IMR-90 (cell line): ENCODE data around the gene TMED4. TPM values are rescaled to one million over a fixed set of nuclear protein-coding genes. Genes with fewer than 3 reads are reported as not detected.

Source experiments
- ATAC-seq: fragments of 200-7000 bp; cut with Tn5 transposase; 2 replicates; pipeline ENCODE4 v1.9.1; 2020; ENCODE audit warnings: low read depth, mild to moderate bottlenecking, moderate library complexity
- BruUV-seq: library from RNA; stranded (reverse); fragments of 400-500 nt; replicated peaks from 2 replicates; lab custom pipeline; 2021; lab: Mats Ljungman, UMichigan
- CTCF ChIA-PET: fragments of 300-600 bp; formaldehyde crosslinking; extraction: SDS; loops from one replicate; lab custom pipeline; 2021; ENCODE audit warnings: antibody characterized with exemption; lab: Yijun Ruan, JAX
- POLR2A ChIA-PET: fragments of 300-600 bp; sonication (Branson Sonifier 250); formaldehyde crosslinking; loops from one replicate; lab custom pipeline; 2022; ENCODE audit warnings: antibody characterized with exemption; ENCODE audit not compliant: unreplicated experiment; lab: Charles Lee
- DNase-seq: peaks from one replicate; pipeline ENCODE4 v3.0.0; 2013
- H2AFZ ChIP-seq: replicated peaks from 2 replicates; pipeline ENCODE3; 2013; ENCODE audit warnings: low read length, mild to moderate bottlenecking; ENCODE audit not compliant: poor library complexity
- H2AK5ac ChIP-seq: 2 replicates; pipeline ENCODE4 v1.6.1; 2013; ENCODE audit warnings: low read depth, low read length, inconsistent platforms
- H2AK9ac ChIP-seq: replicated peaks from 2 replicates; pipeline ENCODE3; 2013; ENCODE audit warnings: mild to moderate bottlenecking, low read depth, low read length, moderate library complexity; ENCODE audit not compliant: poor library complexity
- H2BK120ac ChIP-seq: 2 replicates; pipeline ENCODE4 v1.6.1; 2013; ENCODE audit warnings: low read depth, low read length, inconsistent platforms
- H2BK15ac ChIP-seq: 3 replicates; pipeline ENCODE4 v1.6.1; 2013; ENCODE audit warnings: low read depth, low read length, inconsistent platforms
- H2BK20ac ChIP-seq: 2 replicates; pipeline ENCODE4 v1.6.1; 2013; ENCODE audit warnings: low read depth, mild to moderate bottlenecking, inconsistent platforms, low read length, moderate library complexity
- H2BK5ac ChIP-seq: 2 replicates; pipeline ENCODE4 v1.6.1; 2013; ENCODE audit warnings: mild to moderate bottlenecking, low read depth, low read length, inconsistent platforms; ENCODE audit not compliant: poor library complexity, severe bottlenecking
- H3K14ac ChIP-seq: replicated peaks from 2 replicates; pipeline ENCODE4 v1.6.1; 2013; ENCODE audit warnings: low read depth, low read length, inconsistent platforms
- H3K18ac ChIP-seq: 2 replicates; pipeline ENCODE4 v1.6.1; 2013; ENCODE audit warnings: low read depth, low read length, control low read depth
- H3K23ac ChIP-seq: 2 replicates; pipeline ENCODE4 v1.6.1; 2013; ENCODE audit warnings: low read depth, low read length, inconsistent platforms
- H3K27ac ChIP-seq: 2 replicates; pipeline ENCODE4 v1.5.1; 2013; ENCODE audit warnings: mild to moderate bottlenecking, control low read depth, low read length; ENCODE audit not compliant: insufficient read depth
- H3K27me3 ChIP-seq: 2 replicates; pipeline ENCODE4 v1.6.1; 2013; ENCODE audit warnings: low read length; ENCODE audit not compliant: control insufficient read depth, insufficient read depth
- H3K36me3 ChIP-seq: 2 replicates; pipeline ENCODE4 v1.6.1; 2013; ENCODE audit warnings: low read length, mixed read lengths; ENCODE audit not compliant: control insufficient read depth, insufficient read depth
- H3K4ac ChIP-seq: 2 replicates; pipeline ENCODE4 v1.6.1; 2013; ENCODE audit warnings: low read depth, low read length, inconsistent platforms
- H3K4me1 ChIP-seq: 2 replicates; pipeline ENCODE4 v1.6.1; 2013; ENCODE audit warnings: low read length, mixed read lengths; ENCODE audit not compliant: control insufficient read depth, insufficient read depth
- H3K4me2 ChIP-seq: 2 replicates; pipeline ENCODE4 v1.6.1; 2013; ENCODE audit warnings: low read depth, mild to moderate bottlenecking, control low read depth, low read length, moderate library complexity
- H3K4me3 ChIP-seq: 2 replicates; pipeline ENCODE4 v1.5.1; 2013; ENCODE audit warnings: low read depth, mild to moderate bottlenecking, control low read depth, low read length, moderate library complexity; ENCODE audit not compliant: insufficient read depth
- H3K56ac ChIP-seq: 2 replicates; pipeline ENCODE4 v1.6.1; 2013; ENCODE audit warnings: low read length, inconsistent platforms; ENCODE audit not compliant: insufficient read depth; ENCODE audit errors: extremely low read depth
- H3K79me1 ChIP-seq, 2 experiments: 2 replicates each; pipeline ENCODE4 v1.6.1; 2013; ENCODE audit warnings: low read length in 2 of 2, inconsistent platforms in 1 of 2, low read depth in 1 of 2
- H3K9ac ChIP-seq: 2 replicates; pipeline ENCODE4 v1.6.1; 2013; ENCODE audit warnings: low read depth, low read length, control low read depth
- H3K9me1 ChIP-seq: 2 replicates; pipeline ENCODE4 v1.6.1; 2013; ENCODE audit warnings: low read length, inconsistent platforms; ENCODE audit not compliant: insufficient read depth
- H3K9me3 ChIP-seq: 2 replicates; pipeline ENCODE4 v1.6.1; 2013; ENCODE audit warnings: low read length; ENCODE audit not compliant: control insufficient read depth, insufficient read depth
- H4K20me1 ChIP-seq: 2 replicates; pipeline ENCODE4 v1.6.1; 2013; ENCODE audit warnings: low read length, inconsistent platforms; ENCODE audit not compliant: insufficient read depth
- H4K5ac ChIP-seq: 2 replicates; pipeline ENCODE4 v1.6.1; 2013; ENCODE audit warnings: mild to moderate bottlenecking, low read depth, low read length, control low read depth
- H4K8ac ChIP-seq, 2 experiments: 2 replicates each; pipeline ENCODE4 v1.6.1; 2013; ENCODE audit warnings: low read depth in 2 of 2, low read length in 2 of 2, control low read depth in 1 of 2, inconsistent platforms in 1 of 2
- H4K91ac ChIP-seq: 2 replicates; pipeline ENCODE4 v1.6.1; 2013; ENCODE audit warnings: low read depth, low read length, inconsistent platforms; ENCODE audit not compliant: insufficient read depth
- CTCF ChIP-seq: conservative IDR thresholded peaks from 2 replicates; pipeline ENCODE4 v1.5.1; 2012; ENCODE audit warnings: mild to moderate bottlenecking, low read depth, low read length, improper control_type of control experiment
- ELK1 ChIP-seq: fragments of 150-350 bp; IDR thresholded peaks from 2 replicates; pipeline ENCODE4 v1.6.1; 2016; ENCODE audit warnings: low read depth, mild to moderate bottlenecking, low read length, moderate library complexity, borderline replicate concordance
- FOS ChIP-seq: fragments of 150-350 bp; IDR thresholded peaks from 2 replicates; pipeline ENCODE4 v1.6.1; 2016; ENCODE audit warnings: low read depth, low read length
- MAFK ChIP-seq: IDR thresholded peaks from 2 replicates; pipeline ENCODE4 v1.6.1; 2012; ENCODE audit warnings: low read depth, low read length, improper control_type of control experiment
- MAZ ChIP-seq: IDR thresholded peaks from 2 replicates; pipeline ENCODE4 v1.6.1; 2012; ENCODE audit warnings: low read depth, mild to moderate bottlenecking, low read length, improper control_type of control experiment, moderate library complexity, borderline replicate concordance
- MXI1 ChIP-seq: IDR thresholded peaks from 2 replicates; pipeline ENCODE4 v1.6.1; 2012; ENCODE audit warnings: low read depth, mild to moderate bottlenecking, low read length, moderate library complexity, borderline replicate concordance
- NFE2L2 ChIP-seq: fragments of 150-350 bp; IDR thresholded peaks from 2 replicates; pipeline ENCODE4 v1.6.1; 2016; ENCODE audit warnings: low read depth, mild to moderate bottlenecking, low read length
- RAD21 ChIP-seq: IDR thresholded peaks from 2 replicates; pipeline ENCODE4 v1.6.1; 2012; ENCODE audit warnings: low read length, improper control_type of control experiment
- RCOR1 ChIP-seq: IDR thresholded peaks from 2 replicates; pipeline ENCODE4 v1.6.1; 2012; ENCODE audit warnings: mild to moderate bottlenecking, low read length, improper control_type of control experiment; ENCODE audit not compliant: insufficient replicate concordance
- WGBS, 2 experiments: methylation state at CpG; one replicate each; pipeline versions ENCODE4 v1.1.5 to v1.1.7; 2013; ENCODE audit warnings: missing lambda C conversion rate in 2 of 2; ENCODE audit not compliant: insufficient read length in 1 of 2; ENCODE audit errors: extremely low coverage in 2 of 2; 5-methylcytosine and 5-hydroxymethylcytosine counted together
- dilution Hi-C: fragments of 300-500 bp; cut with HindIII; formaldehyde crosslinking; loops from one replicate; pipeline ENCODE4 v1.14.3; 2018; ENCODE audit warnings: low sequenced_read_pairs; ENCODE audit not compliant: unreplicated experiment
- in situ Hi-C: fragments of 300-500 bp; cut with MboI; formaldehyde crosslinking; loops from 3 replicates; pipeline ENCODE4 v1.14.3; 2019; ENCODE audit warnings: low sequenced_read_pairs, inconsistent platforms, mixed read lengths
- intact Hi-C: fragments of 100-400 bp; cut with micrococcal nuclease; formaldehyde crosslinking; loops from 2 replicates; pipeline ENCODE4 v1.10.0; 2022
- polyA plus RNA-seq, 3 experiments: library from polyadenylated mRNA; depleted of rRNA; stranded (reverse); fragments of >200 nt; gene quantifications; 2 replicates each; pipeline ENCODE4 v1.2.3, GENCODE V29; 2012; ENCODE audit warnings: low replicate concordance in 1 of 3
- total RNA-seq: library from RNA; depleted of rRNA; stranded (reverse); fragments of >200 nt; gene quantifications from 2 replicates; pipeline ENCODE4 v1.2.3, GENCODE V29; 2012
- TF ChIP-seq, protein P1 (sequence below): fragments of 150-350 bp; IDR thresholded peaks from 2 replicates; pipeline ENCODE4 v1.6.1; 2017; ENCODE audit warnings: mild to moderate bottlenecking, antibody characterized with exemption, low read length, low read depth

TMED4 gene
- total and polyA plus RNA-seq, 2 of the 4 experiments (the other 2 are of a cell fraction): 58.6 to 92.7 TPM

- Histone ChIP-seq H3K4me2 (no peak overlapping the region), H3K18ac (no peak overlapping the region), H3K27me3 (no peaks in the 10 kb centered on the region), H4K8ac (no peak overlapping the region), H2AK5ac (no peak overlapping the region), H3K23ac (no peak overlapping the region), H3K79me1 (peaks cover 47 to 69% of the 10 kb centered on the region in 2 experiments), H2BK5ac (no peak overlapping the region), H3K4me1 (peaks cover 10% of the 10 kb centered on the region), H2BK15ac (no peak overlapping the region), H3K27ac (no peak overlapping the region), H4K20me1 (peaks cover 11% of the 10 kb centered on the region), H3K14ac (no peak overlapping the region), H2BK20ac (no peak overlapping the region), H4K91ac (no peak overlapping the region), H3K9me1 (peaks cover 21% of the 10 kb centered on the region), H3K4ac (no peak overlapping the region), H2AK9ac (no peak overlapping the region), H2BK120ac (no peak overlapping the region), H4K5ac (no peak overlapping the region), H3K36me3 (peaks cover 18% of the 10 kb centered on the region), H3K4me3 (no peak overlapping the region), H3K9ac (no peak overlapping the region), H2AFZ (no peak overlapping the region), H3K9me3 (no peaks in the 10 kb centered on the region), H3K56ac (no peak overlapping the region)
- in situ Hi-C loops: no loop called here
- TF ChIP-seq, protein P1, sequence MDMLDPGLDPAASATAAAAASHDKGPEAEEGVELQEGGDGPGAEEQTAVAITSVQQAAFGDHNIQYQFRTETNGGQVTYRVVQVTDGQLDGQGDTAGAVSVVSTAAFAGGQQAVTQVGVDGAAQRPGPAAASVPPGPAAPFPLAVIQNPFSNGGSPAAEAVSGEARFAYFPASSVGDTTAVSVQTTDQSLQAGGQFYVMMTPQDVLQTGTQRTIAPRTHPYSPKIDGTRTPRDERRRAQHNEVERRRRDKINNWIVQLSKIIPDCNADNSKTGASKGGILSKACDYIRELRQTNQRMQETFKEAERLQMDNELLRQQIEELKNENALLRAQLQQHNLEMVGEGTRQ: no peak
- TF ChIP-seq RCOR1 (no peak), RAD21 (no peak), NFE2L2 (no peak), FOS (no peak), MAZ (no peak), CTCF (no peak), MAFK (no peak), ELK1 (no peak), MXI1 (no peak)
- BruUV-seq: no TSS peak
- ATAC-seq (no peak), DNase-seq (no peak)
- intact Hi-C loops: no loop called here
- CTCF ChIA-PET: no interaction called here
- POLR2A ChIA-PET: no interaction called here
- dilution Hi-C loops: no loop called here
- WGBS, 2 experiments: no CpG with 5 or more reads among the region's 6 CpGs
These were observed 43.8 kb upstream of the TMED4 start for GRCh38 chr7:44625526-44626471.
